Stimulated activated CD8-positive, alpha-beta memory T cell treated with anti-CD3 and anti-CD28 coated beads, Interleukin-7, amount 100 ng/mL, for 48 hours (primary cell): Measurements from ENCODE around the gene TNIP3.

ENCODE experiments used
- DNase-seq, 2 donors: peaks; one replicate each; pipeline ENCODE4 v3.0.0-alpha.2; 2020; ENCODE audit warnings: low read depth in 1 of 2; ENCODE audit errors: extremely low read depth in 1 of 2

Gene TNIP3

GRCh38 chr4:121140716-121141460 is 23.2 kb downstream of the TNIP3 start:
- no peak for DNase-seq

GRCh38 chr4:121139533-121140222 is 24.4 kb downstream of the TNIP3 start:
- DNase-seq: no peak

- peak in 1 of 2 donors; percentile 43 for DNase-seq
Measured at GRCh38 chr4:121138039-121138825, 25.9 kb downstream of the TNIP3 start.

GRCh38 chr4:121130326-121130660 is 33.8 kb downstream of the TNIP3 start:
- DNase-seq: no peak

- no peak for DNase-seq
Measured at GRCh38 chr4:121129606-121130325, 34.4 kb downstream of the TNIP3 start.

GRCh38 chr4:121127100-121127499 is 37.0 kb downstream of the TNIP3 start:
- no peak for DNase-seq

GRCh38 chr4:121126449-121127006 is 37.6 kb downstream of the TNIP3 start:
- no peak for DNase-seq

GRCh38 chr4:121125498-121125885 is 38.6 kb downstream of the TNIP3 start:
- no peak for DNase-seq

GRCh38 chr4:121122661-121123060 is 41.5 kb downstream of the TNIP3 start:
- no peak for DNase-seq

GRCh38 chr4:121119715-121120114 is 44.4 kb downstream of the TNIP3 start:
- DNase-seq: no peak

GRCh38 chr4:121118344-121118743 is 45.8 kb downstream of the TNIP3 start:
- DNase-seq: no peak

- no peak for DNase-seq
Measured at GRCh38 chr4:121114756-121115155, 49.4 kb downstream of the TNIP3 start.

GRCh38 chr4:121112530-121112929 is 51.6 kb downstream of the TNIP3 start:
- DNase-seq: no peak

- no peak for DNase-seq
Measured at GRCh38 chr4:121108557-121108956, 55.6 kb downstream of the TNIP3 start.

GRCh38 chr4:121107507-121107906 is 56.6 kb downstream of the TNIP3 start:
- DNase-seq: no peak

- no peak for DNase-seq
Measured at GRCh38 chr4:121100093-121100775, 63.9 kb downstream of the TNIP3 start.

GRCh38 chr4:121098266-121098665 is 65.9 kb downstream of the TNIP3 start:
- no peak for DNase-seq

GRCh38 chr4:121096629-121097028 is 67.5 kb downstream of the TNIP3 start:
- DNase-seq: no peak

- no peak for DNase-seq
Measured at GRCh38 chr4:121096191-121096590, 67.9 kb downstream of the TNIP3 start.

GRCh38 chr4:121094297-121094966 is 69.7 kb downstream of the TNIP3 start:
- no peak for DNase-seq
